HG03558 (cell line): ENCODE measurements around the gene MPDZ.

Experiments used
- ATAC-seq: cut with Tn5 transposase; IDR thresholded peaks from one replicate; pipeline ENCODE4 v1.9.1; 2021; ENCODE audit warnings: moderate number of reproducible peaks; ENCODE audit not compliant: unreplicated experiment; ENCODE audit errors: extremely low read depth

The MPDZ gene

GRCh38 chr9:13090628-13091027, 188.9 kb downstream of the MPDZ start:
- no peak for ATAC-seq

GRCh38 chr9:13089666-13090065, 189.8 kb downstream of the MPDZ start:
- ATAC-seq, result no peak

- ATAC-seq, result no peak
Measured at GRCh38 chr9:13088720-13089427, 190.6 kb downstream of the MPDZ start.

- no peak for ATAC-seq
Measured at GRCh38 chr9:13083963-13084528, 195.4 kb downstream of the MPDZ start.

- no peak for ATAC-seq
Measured at GRCh38 chr9:13083366-13083765, 196.1 kb downstream of the MPDZ start.

GRCh38 chr9:13082796-13083195, 196.7 kb downstream of the MPDZ start:
- no peak for ATAC-seq

- no peak for ATAC-seq
Measured at GRCh38 chr9:13078164-13078563, 201.3 kb downstream of the MPDZ start.

GRCh38 chr9:13076616-13077015, 202.9 kb downstream of the MPDZ start:
- ATAC-seq, result no peak

GRCh38 chr9:13071921-13072320, 207.6 kb downstream of the MPDZ start:
- ATAC-seq, result no peak

- no peak for ATAC-seq
Measured at GRCh38 chr9:13070612-13071595, 208.6 kb downstream of the MPDZ start.

GRCh38 chr9:13069498-13069897, 210.0 kb downstream of the MPDZ start:
- ATAC-seq, result no peak

- no peak for ATAC-seq
Measured at GRCh38 chr9:13064676-13065075, 214.8 kb downstream of the MPDZ start.

- no peak for ATAC-seq
Measured at GRCh38 chr9:13063880-13064459, 215.5 kb downstream of the MPDZ start.

- no peak for ATAC-seq
Measured at GRCh38 chr9:13061390-13061789, 218.1 kb downstream of the MPDZ start.
